Activated CD8-positive, alpha-beta memory T cell treated with anti-CD3 and anti-CD28 coated beads, Interleukin-2, amount 50 U/mL, for 1 hour (primary cell): ENCODE results near the gene NSRP1.
"Not testable (repeated sequence)": the region's sequence is repeated elsewhere in the genome, so short reads cannot be mapped to it uniquely, and the experiment has no call there.

ENCODE experiments used
- DNase-seq: peaks from one replicate; pipeline ENCODE4 v3.0.0-alpha.2; 2020; ENCODE audit errors: extremely low read depth

The NSRP1 gene

GRCh38 chr17:30124273-30124796 is 7.7 kb downstream of the NSRP1 start:
- DNase-seq = no peak

- DNase-seq = no peak
Observed at GRCh38 chr17:30130121-30130520, 13.5 kb downstream of the NSRP1 start.

- DNase-seq = no peak
Observed at GRCh38 chr17:30132615-30133014, 16.0 kb downstream of the NSRP1 start.

GRCh38 chr17:30133197-30133596 is 16.6 kb downstream of the NSRP1 start:
- no peak for DNase-seq

- no peak for DNase-seq
Observed at GRCh38 chr17:30134551-30134950, 17.9 kb downstream of the NSRP1 start.

- no peak for DNase-seq
Observed at GRCh38 chr17:30137158-30137557, 20.5 kb downstream of the NSRP1 start.

GRCh38 chr17:30147860-30148259 is 31.2 kb downstream of the NSRP1 start:
- not testable (repeated sequence) for DNase-seq

GRCh38 chr17:30148376-30148775 is 31.8 kb downstream of the NSRP1 start:
- DNase-seq = no peak

GRCh38 chr17:30151471-30151870 is 34.9 kb downstream of the NSRP1 start:
- no peak for DNase-seq

- DNase-seq = no peak
Observed at GRCh38 chr17:30153463-30153862, 36.8 kb downstream of the NSRP1 start.

- no peak for DNase-seq
Observed at GRCh38 chr17:30155389-30155788, 38.8 kb downstream of the NSRP1 start.

- DNase-seq = no peak
Observed at GRCh38 chr17:30158896-30159625, 42.4 kb downstream of the NSRP1 start.

GRCh38 chr17:30160419-30161172 is 44.0 kb downstream of the NSRP1 start:
- DNase-seq = no peak

- DNase-seq = no peak
Observed at GRCh38 chr17:30161601-30162000, 45.0 kb downstream of the NSRP1 start.

- DNase-seq = no peak
Observed at GRCh38 chr17:30164531-30164930, 47.9 kb downstream of the NSRP1 start.

GRCh38 chr17:30165147-30165546 is 48.5 kb downstream of the NSRP1 start:
- DNase-seq = no peak

GRCh38 chr17:30165960-30166359 is 49.3 kb downstream of the NSRP1 start:
- no peak for DNase-seq

- DNase-seq = no peak
Observed at GRCh38 chr17:30170415-30170987, 53.9 kb downstream of the NSRP1 start.

- no peak for DNase-seq
Observed at GRCh38 chr17:30172560-30172959, 55.9 kb downstream of the NSRP1 start.

- no peak for DNase-seq
Observed at GRCh38 chr17:30173649-30174048, 57.0 kb downstream of the NSRP1 start.

- no peak for DNase-seq
Observed at GRCh38 chr17:30174556-30174955, 57.9 kb downstream of the NSRP1 start.

GRCh38 chr17:30176855-30177254 is 60.2 kb downstream of the NSRP1 start:
- DNase-seq = no peak

- no peak for DNase-seq
Observed at GRCh38 chr17:30186761-30187160, 70.1 kb downstream of the NSRP1 start.
